ENCODE results near the gene SDHA.
A peak's percentile ranks its signal among the peaks of the same experiment; 100 is the strongest.
"Not testable (repeated sequence)": the region's sequence is repeated elsewhere in the genome, so short reads cannot be mapped to it uniquely, and the experiment has no call there.

SDHA gene

GRCh38 chr5:264338-264737, 46.2 kb downstream of the SDHA start:
- DNase-seq: no peak

GRCh38 chr5:266311-267026, 48.3 kb downstream of the SDHA start:
- peak; percentile 71 for DNase-seq

GRCh38 chr5:267716-268115, 49.6 kb downstream of the SDHA start:
- DNase-seq: no peak

- DNase-seq: no peak
These were observed 52.2 kb downstream of the SDHA start for GRCh38 chr5:270340-270739.

- not testable (repeated sequence) for DNase-seq
These were observed 53.7 kb downstream of the SDHA start for GRCh38 chr5:271828-272167.

- not testable (repeated sequence) for DNase-seq
These were observed 55.0 kb downstream of the SDHA start for GRCh38 chr5:273091-273490.

- not testable (repeated sequence) for DNase-seq
These were observed 55.4 kb downstream of the SDHA start for GRCh38 chr5:273491-273890.

- not testable (repeated sequence) for DNase-seq
These were observed 56.2 kb downstream of the SDHA start for GRCh38 chr5:274346-274745.

GRCh38 chr5:278646-279045, 60.5 kb downstream of the SDHA start:
- DNase-seq: no peak

GRCh38 chr5:279051-279665, 61.0 kb downstream of the SDHA start:
- DNase-seq: not testable (repeated sequence)

GRCh38 chr5:285991-286557, 68.0 kb downstream of the SDHA start:
- no peak for DNase-seq

GRCh38 chr5:290200-290599, 72.1 kb downstream of the SDHA start:
- DNase-seq: not testable (repeated sequence)

GRCh38 chr5:291345-291744, 73.2 kb downstream of the SDHA start:
- DNase-seq: not testable (repeated sequence)

GRCh38 chr5:294788-295187, 76.7 kb downstream of the SDHA start:
- DNase-seq: not testable (repeated sequence)

- DNase-seq: not testable (repeated sequence)
These were observed 78.1 kb downstream of the SDHA start for GRCh38 chr5:296207-296606.

- DNase-seq: peak; percentile 83
These were observed 78.8 kb downstream of the SDHA start for GRCh38 chr5:296954-297353.

- DNase-seq: not testable (repeated sequence)
These were observed 79.3 kb downstream of the SDHA start for GRCh38 chr5:297448-297847.

- not testable (repeated sequence) for DNase-seq
These were observed 80.0 kb downstream of the SDHA start for GRCh38 chr5:297991-298736.

- DNase-seq: no peak
These were observed 80.6 kb downstream of the SDHA start for GRCh38 chr5:298737-299125.

- DNase-seq: not testable (repeated sequence)
These were observed 81.8 kb downstream of the SDHA start for GRCh38 chr5:299921-300320.

GRCh38 chr5:300691-301435, 82.7 kb downstream of the SDHA start:
- DNase-seq: not testable (repeated sequence)

- DNase-seq: not testable (repeated sequence)
These were observed 84.3 kb downstream of the SDHA start for GRCh38 chr5:302416-302815.

- no peak for DNase-seq
These were observed 84.8 kb downstream of the SDHA start for GRCh38 chr5:302966-303365.

Measured in fibroblast of skin of right biceps (primary cell).